Lower leg skin (tissue), 4 donors: ENCODE measurements around the gene CYP8B1. TPM values are rescaled to one million over a fixed set of nuclear protein-coding genes. Genes with fewer than 3 reads are reported as not detected.
"Not testable (repeated sequence)": the region's sequence is repeated elsewhere in the genome, so short reads cannot be mapped to it uniquely, and the experiment has no call there.

ENCODE experiments used
- DNase-seq, 2 donors: peaks; one replicate each; pipeline ENCODE4 v3.0.0-alpha.2; 2019; ENCODE audit warnings: low spot score in 2 of 2
- H3K4me3 ChIP-seq: fragments of 200-600 bp; sonication (generic); 2 replicates; pipeline ENCODE4 v1.5.1; 2017; ENCODE audit warnings: mild to moderate bottlenecking, low read depth; ENCODE audit not compliant: poor library complexity, severe bottlenecking
- CTCF ChIP-seq, 3 donors: fragments of 450-650 bp; IDR thresholded peaks; one replicate each; pipeline ENCODE4 v1.5.1; 2016; ENCODE audit warnings: antibody characterized with exemption in 3 of 3, mild to moderate bottlenecking in 3 of 3, moderate library complexity in 2 of 3
- POLR2A ChIP-seq, 2 donors: fragments of 450-650 bp; IDR thresholded peaks; one replicate each; pipeline ENCODE4 v1.6.1; 2016 to 2017; ENCODE audit warnings: antibody characterized with exemption in 2 of 2, mild to moderate bottlenecking in 1 of 2, moderate library complexity in 1 of 2
- WGBS, 2 donors: methylation state at CpG; one replicate each; pipeline ENCODE4 v1.1.5; 2018; 5-methylcytosine and 5-hydroxymethylcytosine counted together
- intact Hi-C: fragments of 100-400 bp; cut with DNase I; formaldehyde crosslinking; loops from one replicate; pipeline ENCODE4 v1.15.0; 2023; ENCODE audit warnings: low total_unique reads
- total RNA-seq, 4 donors: library from RNA; depleted of rRNA; stranded (reverse); fragments of >200 nt; gene quantifications; one replicate each; pipeline ENCODE4 v1.1.0, GENCODE V29; 2016

The CYP8B1 gene
- total RNA-seq, 4 donors from 2014 or later = not detected

- TF ChIP-seq POLR2A (IDR thresholded peaks at IDR 0.05) = no peak
- no peak for TF ChIP-seq CTCF (IDR thresholded peaks at IDR 0.05)
- no peak for DNase-seq
- WGBS, 2 donors = 87 to 88% methylated on average over 1 of the region's 1 CpG
- intact Hi-C loops = no loop called here
- no peak overlapping the region for H3K4me3 ChIP-seq
Measured at GRCh38 chr3:42892169-42892568, 16.5 kb upstream of the CYP8B1 start.

GRCh38 chr3:42891042-42891441 lies 15.4 kb upstream of the CYP8B1 start:
- TF ChIP-seq POLR2A (IDR thresholded peaks at IDR 0.05) (no peak), CTCF (IDR thresholded peaks at IDR 0.05) (no peak)
- DNase-seq = no peak
- intact Hi-C loops = no loop called here
- 74 to 86% methylated on average over 2 of the region's 2 CpGs for WGBS, 2 donors
- H3K4me3 ChIP-seq = no peak overlapping the region

GRCh38 chr3:42887084-42887483 lies 11.4 kb upstream of the CYP8B1 start:
- H3K4me3 ChIP-seq = no peak overlapping the region
- WGBS, 2 donors = 85 to 88% methylated on average over 3 of the region's 3 CpGs
- DNase-seq = no peak
- intact Hi-C loops = no loop called here
- TF ChIP-seq POLR2A (IDR thresholded peaks at IDR 0.05) = no peak
- no peak for TF ChIP-seq CTCF (IDR thresholded peaks at IDR 0.05)

GRCh38 chr3:42886294-42886822 lies 10.7 kb upstream of the CYP8B1 start:
- TF ChIP-seq POLR2A (IDR thresholded peaks at IDR 0.05) = no peak
- TF ChIP-seq CTCF (IDR thresholded peaks at IDR 0.05) = no peak
- WGBS, 2 donors = 60 to 64% methylated on average over 1 of the region's 1 CpG
- intact Hi-C loops = no loop called here
- DNase-seq = no peak
- no peak overlapping the region for H3K4me3 ChIP-seq

GRCh38 chr3:42884324-42884723 lies 8.6 kb upstream of the CYP8B1 start:
- no peak overlapping the region for H3K4me3 ChIP-seq
- WGBS, 2 donors = 68 to 75% methylated on average over 2 of the region's 2 CpGs
- intact Hi-C loops = loop anchor here (5.0 kb wide), 2 partner anchors 57 to 102 kb away; no protein-coding TSS in a partner anchor
- no peak for DNase-seq
- TF ChIP-seq CTCF (IDR thresholded peaks at IDR 0.05) (no peak), POLR2A (IDR thresholded peaks at IDR 0.05) (no peak)

- not testable (repeated sequence) for H3K4me3 ChIP-seq
- peak in 1 of 2 donors; percentile 28 for DNase-seq
- intact Hi-C loops = loop anchor here (5.0 kb wide), 2 partner anchors 56 to 101 kb away; no protein-coding TSS in a partner anchor
- WGBS, 2 donors = 75 to 77% methylated on average over 6 of the region's 6 CpGs
Measured at GRCh38 chr3:42883251-42883930, 7.7 kb upstream of the CYP8B1 start.
